ENCODE measurements around the gene TDP1.

DNA sequence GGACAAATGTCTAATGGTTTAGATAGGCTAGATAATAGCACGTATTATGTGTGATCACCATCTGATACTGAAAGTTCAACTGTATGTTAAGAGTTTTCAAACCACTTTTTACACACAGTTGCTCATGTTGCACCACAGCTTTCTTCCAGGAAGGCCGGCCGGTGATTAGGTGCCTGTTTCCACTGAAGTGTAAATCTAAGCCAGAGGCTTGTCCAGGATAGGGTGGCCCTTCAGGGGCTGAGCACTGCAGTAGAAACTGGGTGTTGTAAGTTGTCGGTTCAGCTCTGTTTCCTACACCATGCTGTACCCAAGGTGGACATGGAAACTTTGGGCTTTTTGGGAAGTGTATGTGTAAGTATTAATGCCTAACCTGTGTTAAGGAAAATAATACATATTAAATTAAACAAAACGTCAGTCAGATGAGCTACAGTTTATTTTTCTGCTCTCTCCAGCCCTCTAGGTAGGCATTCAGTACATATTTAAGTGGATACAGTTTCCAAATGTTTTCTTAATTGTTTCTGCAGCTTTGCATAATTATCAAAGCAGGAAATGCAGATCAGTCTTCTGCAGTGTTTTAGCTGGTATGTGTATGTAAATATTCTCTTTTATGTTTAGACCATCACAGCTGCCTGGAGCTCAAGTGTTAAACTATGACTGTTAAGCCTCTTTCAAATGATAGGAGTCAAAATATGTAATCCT is 30.9 kb downstream of the TDP1 start:
- TF ChIP-seq, protein P1, sequence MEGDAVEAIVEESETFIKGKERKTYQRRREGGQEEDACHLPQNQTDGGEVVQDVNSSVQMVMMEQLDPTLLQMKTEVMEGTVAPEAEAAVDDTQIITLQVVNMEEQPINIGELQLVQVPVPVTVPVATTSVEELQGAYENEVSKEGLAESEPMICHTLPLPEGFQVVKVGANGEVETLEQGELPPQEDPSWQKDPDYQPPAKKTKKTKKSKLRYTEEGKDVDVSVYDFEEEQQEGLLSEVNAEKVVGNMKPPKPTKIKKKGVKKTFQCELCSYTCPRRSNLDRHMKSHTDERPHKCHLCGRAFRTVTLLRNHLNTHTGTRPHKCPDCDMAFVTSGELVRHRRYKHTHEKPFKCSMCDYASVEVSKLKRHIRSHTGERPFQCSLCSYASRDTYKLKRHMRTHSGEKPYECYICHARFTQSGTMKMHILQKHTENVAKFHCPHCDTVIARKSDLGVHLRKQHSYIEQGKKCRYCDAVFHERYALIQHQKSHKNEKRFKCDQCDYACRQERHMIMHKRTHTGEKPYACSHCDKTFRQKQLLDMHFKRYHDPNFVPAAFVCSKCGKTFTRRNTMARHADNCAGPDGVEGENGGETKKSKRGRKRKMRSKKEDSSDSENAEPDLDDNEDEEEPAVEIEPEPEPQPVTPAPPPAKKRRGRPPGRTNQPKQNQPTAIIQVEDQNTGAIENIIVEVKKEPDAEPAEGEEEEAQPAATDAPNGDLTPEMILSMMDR (CRISPR knock-in tag; IDR thresholded peaks at IDR 0.05): no peak
- TF ChIP-seq ZNF776 (CRISPR knock-in tag; IDR thresholded peaks at IDR 0.05): no peak

All from HepG2 (cell line).